Ovary (tissue), 3 donors: Measurements from ENCODE around the gene GPSM1.

Source experiments
- CTCF ChIP-seq, 3 donors: fragments of 450-650 bp in 2 of 3; fragments of 200-600 bp in 1 of 3; IDR thresholded peaks; one replicate each; pipeline versions ENCODE4 v1.5.1 to v1.8.0; 2016 to 2022; ENCODE audit warnings: antibody characterized with exemption in 3 of 3, mild to moderate bottlenecking in 1 of 3
- POLR2A ChIP-seq: fragments of 450-650 bp; IDR thresholded peaks from one replicate; pipeline ENCODE4 v1.6.1; 2017; ENCODE audit warnings: antibody characterized with exemption, mild to moderate bottlenecking, moderate library complexity
- donor health status: DM: no; HTN: no; CAD: no.

- no peak for TF ChIP-seq CTCF (IDR thresholded peaks at IDR 0.05)
- no peak for TF ChIP-seq POLR2A
Measured at GRCh38 chr9:136294437-136294836, 32.9 kb upstream of the GPSM1 start.
